GM12878 (cell line): ENCODE data around the gene LRP3.

Experiments used
- ATF3 ChIP-seq: IDR thresholded peaks from 2 replicates; pipeline ENCODE4 v1.6.1; 2011; ENCODE audit warnings: low read depth, mild to moderate bottlenecking, low read length, moderate library complexity, borderline replicate concordance; ENCODE audit errors: extremely low read depth
- CTCF ChIP-seq, 3 experiments: IDR thresholded peaks in 2 of 3; conservative IDR thresholded peaks in 1 of 3; 2 replicates each; pipeline ENCODE4 v1.5.1; 2011; ENCODE audit warnings: low read depth in 3 of 3, low read length in 3 of 3, mild to moderate bottlenecking in 3 of 3, control low read depth in 2 of 3, moderate library complexity in 2 of 3, inconsistent platforms in 1 of 3, mixed read lengths in 1 of 3; ENCODE audit not compliant: control insufficient read depth in 2 of 3, insufficient read depth in 1 of 3; ENCODE audit errors: extremely low read depth in 1 of 3
- EP300 ChIP-seq, 2 experiments: fragments of 150-350 bp in 1 of 2; IDR thresholded peaks; 2 replicates each; pipeline ENCODE4 v1.6.1; 2011 to 2012; ENCODE audit warnings: low read depth in 2 of 2, low read length in 2 of 2, borderline replicate concordance in 1 of 2, improper control_type of control experiment in 1 of 2, inconsistent platforms in 1 of 2; ENCODE audit not compliant: control insufficient read depth in 1 of 2
- HCFC1 ChIP-seq: fragments of 150-350 bp; IDR thresholded peaks from 2 replicates; pipeline ENCODE4 v1.6.1; 2014; ENCODE audit warnings: low read length
- JUND ChIP-seq: IDR thresholded peaks from 2 replicates; pipeline ENCODE4 v1.6.1; 2012; ENCODE audit warnings: low read depth, mild to moderate bottlenecking, low read length, improper control_type of control experiment, moderate library complexity
- MAX ChIP-seq: IDR thresholded peaks from 2 replicates; pipeline ENCODE4 v1.6.1; 2012; ENCODE audit warnings: low read depth, low read length, improper control_type of control experiment
- POLR2A ChIP-seq: IDR thresholded peaks from 2 replicates; pipeline ENCODE4 v1.6.1; 2011; ENCODE audit warnings: low read depth, mild to moderate bottlenecking, low read length
- RB1 ChIP-seq: fragments of 450-650 bp; formaldehyde crosslinking; IDR thresholded peaks from 2 replicates; pipeline ENCODE4 v1.6.1; 2017; ENCODE audit warnings: mild to moderate bottlenecking, borderline replicate concordance
- TCF12 ChIP-seq: IDR thresholded peaks from 2 replicates; pipeline ENCODE4 v1.6.1; 2011; ENCODE audit warnings: low read depth, mild to moderate bottlenecking, low read length
- ZZZ3 ChIP-seq: IDR thresholded peaks from 2 replicates; pipeline ENCODE4 v1.6.1; 2011; ENCODE audit warnings: low read depth; ENCODE audit not compliant: control insufficient read depth, insufficient read length

- TF ChIP-seq CTCF (IDR thresholded peaks at IDR 0.05 in 2 of 3, conservative IDR thresholded peaks at IDR 0.05 in 1 of 3; ENCODE audit: control insufficient read depth in 2 of 3, extremely low read depth in 1 of 3, insufficient read depth in 1 of 3, low read depth in 3 of 3, low read length in 3 of 3) = no peak
- TF ChIP-seq JUND = no peak
- no peak for TF ChIP-seq ZZZ3
- no peak for TF ChIP-seq MAX
- TF ChIP-seq POLR2A = no peak
- no peak for TF ChIP-seq RB1
- no peak for TF ChIP-seq TCF12
- no peak for TF ChIP-seq ATF3
- TF ChIP-seq HCFC1 = no peak
- no peak for TF ChIP-seq EP300 (IDR thresholded peaks at IDR 0.05; ENCODE audit: borderline replicate concordance in 1 of 2, control insufficient read depth in 1 of 2, low read depth in 2 of 2, low read length in 2 of 2)
Measured at GRCh38 chr19:33189453-33189852, 4.7 kb upstream of the LRP3 start.
